HG03135 (cell line): Measurements from ENCODE around the gene SLC16A8.
"Not testable (repeated sequence)": the region's sequence is repeated elsewhere in the genome, so short reads cannot be mapped to it uniquely, and the experiment has no call there.

Experiments used
- ATAC-seq: cut with Tn5 transposase; IDR thresholded peaks from one replicate; pipeline ENCODE4 v1.9.1; 2021; ENCODE audit warnings: mild to moderate bottlenecking, moderate library complexity; ENCODE audit not compliant: unreplicated experiment

SLC16A8 gene

GRCh38 chr22:38083931-38084631 lies at the start of gene SLC16A8:
SLC16A8 (minus strand) TSS chr22:38084184; CDS start chr22:38082873, 1,311 bp downstream.
- ATAC-seq = no peak

- no peak for ATAC-seq
These were observed 49.3 kb upstream of the SLC16A8 start for GRCh38 chr22:38133331-38133730.

GRCh38 chr22:38132794-38133193 lies 48.8 kb upstream of the SLC16A8 start:
- no peak for ATAC-seq

GRCh38 chr22:38132136-38132535 lies 48.2 kb upstream of the SLC16A8 start:
- no peak for ATAC-seq

GRCh38 chr22:38131399-38131798 lies 47.4 kb upstream of the SLC16A8 start:
- ATAC-seq = no peak

- ATAC-seq = no peak
These were observed 45.9 kb upstream of the SLC16A8 start for GRCh38 chr22:38129856-38130255.

- ATAC-seq = no peak
These were observed 45.0 kb upstream of the SLC16A8 start for GRCh38 chr22:38129021-38129420.

- no peak for ATAC-seq
These were observed 43.9 kb upstream of the SLC16A8 start for GRCh38 chr22:38127869-38128268.

- no peak for ATAC-seq
These were observed 43.1 kb upstream of the SLC16A8 start for GRCh38 chr22:38126928-38127668.

- ATAC-seq = no peak
These were observed 41.8 kb upstream of the SLC16A8 start for GRCh38 chr22:38125751-38126201.

- no peak for ATAC-seq
These were observed 41.1 kb upstream of the SLC16A8 start for GRCh38 chr22:38125038-38125610.

GRCh38 chr22:38124236-38124974 lies 40.4 kb upstream of the SLC16A8 start:
- no peak for ATAC-seq

GRCh38 chr22:38122616-38123015 lies 38.6 kb upstream of the SLC16A8 start:
- ATAC-seq = no peak

GRCh38 chr22:38120359-38121110 lies 36.6 kb upstream of the SLC16A8 start:
- no peak for ATAC-seq

- ATAC-seq = not testable (repeated sequence)
These were observed 34.8 kb upstream of the SLC16A8 start for GRCh38 chr22:38118747-38119146.

GRCh38 chr22:38118182-38118581 lies 34.2 kb upstream of the SLC16A8 start:
- no peak for ATAC-seq

GRCh38 chr22:38117556-38117955 lies 33.6 kb upstream of the SLC16A8 start:
- ATAC-seq = not testable (repeated sequence)

GRCh38 chr22:38115423-38116205 lies 31.6 kb upstream of the SLC16A8 start:
- ATAC-seq = no peak

GRCh38 chr22:38114484-38115398 lies 30.8 kb upstream of the SLC16A8 start:
- ATAC-seq = no peak
